OCI-LY7 (cell line): ENCODE measurements around the gene VEPH1. TPM values are rescaled to one million over a fixed set of nuclear protein-coding genes. Genes with fewer than 3 reads are reported as not detected.

ENCODE experiments used
- BruUV-seq: library from RNA; stranded (reverse); fragments of 400-500 nt; replicated peaks from 2 replicates; lab custom pipeline; 2021; lab: Mats Ljungman, UMichigan
- CTCF ChIA-PET: fragments of 300-600 bp; sonication (Branson Sonifier 250); formaldehyde crosslinking; loops from one replicate; lab custom pipeline; 2022; ENCODE audit warnings: antibody characterized with exemption; ENCODE audit not compliant: unreplicated experiment; lab: Charles Lee
- POLR2A ChIA-PET: fragments of 300-600 bp; sonication (Branson Sonifier 250); formaldehyde crosslinking; loops from one replicate; lab custom pipeline; 2022; ENCODE audit warnings: antibody characterized with exemption; lab: Charles Lee
- DNase-seq: peaks from one replicate; pipeline ENCODE4 v3.0.0-alpha.2; 2015; ENCODE audit warnings: low spot score
- H2AFZ ChIP-seq: fragments of 200-600 bp; sonication (generic), shearing (Covaris generic); 2 replicates; pipeline ENCODE4 v1.6.1; 2014; ENCODE audit warnings: mild to moderate bottlenecking, antibody characterized with exemption, low read length, moderate library complexity
- H3K27ac ChIP-seq: fragments of 200-600 bp; sonication (generic); 2 replicates; pipeline ENCODE4 v1.5.1; 2014; ENCODE audit warnings: mixed run types, low read depth, mild to moderate bottlenecking, moderate library complexity, low read length, inconsistent platforms; ENCODE audit not compliant: poor library complexity, severe bottlenecking
- H3K36me3 ChIP-seq: fragments of 200-600 bp; sonication (generic); 2 replicates; pipeline ENCODE4 v1.6.1; 2014; ENCODE audit warnings: mild to moderate bottlenecking, antibody characterized with exemption, low read length, moderate library complexity, mixed read lengths; ENCODE audit not compliant: insufficient read depth
- H3K4me1 ChIP-seq: fragments of 200-600 bp; sonication (generic); 2 replicates; pipeline ENCODE4 v1.5.1; 2014; ENCODE audit warnings: mild to moderate bottlenecking, low read length; ENCODE audit not compliant: insufficient read depth, poor library complexity, severe bottlenecking
- H3K4me2 ChIP-seq: fragments of 200-600 bp; sonication (generic); 2 replicates; pipeline ENCODE4 v1.6.1; 2014; ENCODE audit warnings: mild to moderate bottlenecking, low read length
- H3K4me3 ChIP-seq: fragments of 200-600 bp; sonication (generic); 2 replicates; pipeline ENCODE4 v1.5.1; 2014; ENCODE audit warnings: mild to moderate bottlenecking, low read depth, low read length; ENCODE audit not compliant: poor library complexity, severe bottlenecking
- H3K79me2 ChIP-seq: fragments of 200-600 bp; sonication (generic); 2 replicates; pipeline ENCODE4 v1.6.1; 2016; ENCODE audit warnings: low read depth, mild to moderate bottlenecking, low read length, moderate library complexity, mixed read lengths; ENCODE audit not compliant: insufficient read depth
- H3K9me2 ChIP-seq: fragments of 200-600 bp; sonication (generic); 2 replicates; pipeline ENCODE4 v1.6.1; 2016; ENCODE audit warnings: mild to moderate bottlenecking, low read length, mixed read lengths; ENCODE audit not compliant: insufficient read depth
- H3K9me3 ChIP-seq: fragments of 200-600 bp; sonication (generic); 2 replicates; pipeline ENCODE4 v1.6.1; 2014; ENCODE audit warnings: mild to moderate bottlenecking, mixed run types, low read length, mixed read lengths
- H4K20me1 ChIP-seq: fragments of 200-600 bp; sonication (generic); 2 replicates; pipeline ENCODE4 v1.6.1; 2014; ENCODE audit warnings: mild to moderate bottlenecking, antibody characterized with exemption, low read length, moderate library complexity, mixed read lengths; ENCODE audit not compliant: insufficient read depth
- EZH2phosphoT487 ChIP-seq: fragments of 200-600 bp; sonication (generic); IDR thresholded peaks from 2 replicates; pipeline ENCODE4 v1.6.1; 2018; ENCODE audit warnings: low read depth, borderline replicate concordance, mild to moderate bottlenecking, mixed run types, antibody characterized with exemption, low read length, moderate library complexity, mixed read lengths
- intact Hi-C: fragments of 100-400 bp; cut with micrococcal nuclease; formaldehyde crosslinking; loops from one replicate; pipeline ENCODE4 v1.10.0; 2022; ENCODE audit not compliant: unreplicated experiment
- total RNA-seq, 2 experiments: library from RNA; depleted of rRNA in 1 of 2; stranded (reverse); fragments of >200 nt in 1 of 2; shearing (Covaris generic) in 1 of 2; gene quantifications; 2 replicates each; pipeline ENCODE4 v1.2.3, GENCODE V29; 2014 to 2022
- TF ChIP-seq, protein P1 (sequence below): fragments of 200-600 bp; sonication (generic); conservative IDR thresholded peaks from 2 replicates; pipeline ENCODE4 v1.5.1; 2014; ENCODE audit warnings: mild to moderate bottlenecking, antibody characterized with exemption, low read length, moderate library complexity, mixed read lengths

Gene VEPH1
- total RNA-seq, 2 experiments from 2014 or later: not detected

GRCh38 chr3:157542711-157543500 is 39.7 kb upstream of the VEPH1 start:
- ChIA-PET POLR2A (no interaction called here), CTCF (no interaction called here)

GRCh38 chr3:157541506-157542236 is 38.5 kb upstream of the VEPH1 start:
- Histone ChIP-seq H3K36me3 (no peaks in the 10 kb centered on the region), H3K4me3 (no peak overlapping the region), H3K27ac (no peak overlapping the region), H2AFZ (no peak overlapping the region), H4K20me1 (no peaks in the 10 kb centered on the region), H3K4me2 (no peak overlapping the region), H3K9me3 (no peaks in the 10 kb centered on the region), H3K4me1 (no peaks in the 10 kb centered on the region), H3K79me2 (no peaks in the 10 kb centered on the region), H3K9me2 (no peaks in the 10 kb centered on the region)
- BruUV-seq: no TSS peak
- no peak for TF ChIP-seq EZH2phosphoT487
- TF ChIP-seq, protein P1, sequence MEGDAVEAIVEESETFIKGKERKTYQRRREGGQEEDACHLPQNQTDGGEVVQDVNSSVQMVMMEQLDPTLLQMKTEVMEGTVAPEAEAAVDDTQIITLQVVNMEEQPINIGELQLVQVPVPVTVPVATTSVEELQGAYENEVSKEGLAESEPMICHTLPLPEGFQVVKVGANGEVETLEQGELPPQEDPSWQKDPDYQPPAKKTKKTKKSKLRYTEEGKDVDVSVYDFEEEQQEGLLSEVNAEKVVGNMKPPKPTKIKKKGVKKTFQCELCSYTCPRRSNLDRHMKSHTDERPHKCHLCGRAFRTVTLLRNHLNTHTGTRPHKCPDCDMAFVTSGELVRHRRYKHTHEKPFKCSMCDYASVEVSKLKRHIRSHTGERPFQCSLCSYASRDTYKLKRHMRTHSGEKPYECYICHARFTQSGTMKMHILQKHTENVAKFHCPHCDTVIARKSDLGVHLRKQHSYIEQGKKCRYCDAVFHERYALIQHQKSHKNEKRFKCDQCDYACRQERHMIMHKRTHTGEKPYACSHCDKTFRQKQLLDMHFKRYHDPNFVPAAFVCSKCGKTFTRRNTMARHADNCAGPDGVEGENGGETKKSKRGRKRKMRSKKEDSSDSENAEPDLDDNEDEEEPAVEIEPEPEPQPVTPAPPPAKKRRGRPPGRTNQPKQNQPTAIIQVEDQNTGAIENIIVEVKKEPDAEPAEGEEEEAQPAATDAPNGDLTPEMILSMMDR: no peak
- POLR2A ChIA-PET: interaction anchor here (0.6 kb wide), 1 partner anchor 1519 kb away, joined by 3 read pairs; no protein-coding TSS in a partner anchor
- no peak for DNase-seq
- CTCF ChIA-PET: no interaction called here
- intact Hi-C loops: no loop called here

More at GRCh38 chr3:157542711-157543500, 39.7 kb upstream of the VEPH1 start:
- Histone ChIP-seq H3K4me1 (no peaks in the 10 kb centered on the region), H3K27ac (no peak overlapping the region), H3K9me3 (no peaks in the 10 kb centered on the region), H3K9me2 (no peaks in the 10 kb centered on the region), H2AFZ (no peak overlapping the region), H3K36me3 (no peaks in the 10 kb centered on the region), H3K79me2 (no peaks in the 10 kb centered on the region), H4K20me1 (no peaks in the 10 kb centered on the region), H3K4me3 (no peak overlapping the region), H3K4me2 (no peak overlapping the region)
- intact Hi-C loops: no loop called here
- BruUV-seq: no TSS peak
- TF ChIP-seq EZH2phosphoT487: no peak
- no peak for DNase-seq

DNA sequence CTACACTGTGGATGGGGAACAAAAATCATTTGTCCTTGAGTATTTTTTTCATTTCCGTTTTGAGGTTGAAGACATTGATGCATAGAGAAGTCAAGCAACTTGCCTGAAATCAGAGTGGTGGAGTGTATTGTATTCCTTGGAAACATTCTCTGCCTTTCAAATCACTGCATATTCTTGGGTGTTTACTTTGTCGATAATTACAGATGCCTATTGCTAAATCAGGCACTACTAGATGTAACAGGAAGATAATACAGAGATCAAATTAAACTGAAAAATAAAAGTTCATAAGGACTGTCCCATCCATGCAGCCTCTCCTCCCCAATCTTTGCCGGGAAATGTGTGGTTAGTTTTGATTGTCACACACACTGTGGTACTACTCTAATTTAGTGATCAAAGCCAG is 37.4 kb upstream of the VEPH1 start:
- BruUV-seq: no TSS peak
- TF ChIP-seq, protein P1: no peak
- no peak for TF ChIP-seq EZH2phosphoT487
- no peaks in the 10 kb centered on the region for H3K36me3 ChIP-seq
- CTCF ChIA-PET: no interaction called here
- H3K79me2 ChIP-seq: no peaks in the 10 kb centered on the region
- no peak overlapping the region for H3K4me3 ChIP-seq
- no peak overlapping the region for H3K27ac ChIP-seq
- no peaks in the 10 kb centered on the region for H3K9me2 ChIP-seq
- no peaks in the 10 kb centered on the region for H4K20me1 ChIP-seq
- no peak overlapping the region for H3K4me2 ChIP-seq
- no peak for DNase-seq
- POLR2A ChIA-PET: no interaction called here
- no peaks in the 10 kb centered on the region for H3K4me1 ChIP-seq
- no peak overlapping the region for H2AFZ ChIP-seq
- intact Hi-C loops: no loop called here
- H3K9me3 ChIP-seq: no peaks in the 10 kb centered on the region
